ENCODE results near the gene C22orf23. TPM values are rescaled to one million over a fixed set of nuclear protein-coding genes. Genes with fewer than 3 reads are reported as not detected.

The C22orf23 gene
- total and polyA plus RNA-seq, 2 of the 13 experiments (the other 11 are each of a cell fraction or from before 2014, with no cell fraction given): 0.21 to 0.24 TPM

DNA sequence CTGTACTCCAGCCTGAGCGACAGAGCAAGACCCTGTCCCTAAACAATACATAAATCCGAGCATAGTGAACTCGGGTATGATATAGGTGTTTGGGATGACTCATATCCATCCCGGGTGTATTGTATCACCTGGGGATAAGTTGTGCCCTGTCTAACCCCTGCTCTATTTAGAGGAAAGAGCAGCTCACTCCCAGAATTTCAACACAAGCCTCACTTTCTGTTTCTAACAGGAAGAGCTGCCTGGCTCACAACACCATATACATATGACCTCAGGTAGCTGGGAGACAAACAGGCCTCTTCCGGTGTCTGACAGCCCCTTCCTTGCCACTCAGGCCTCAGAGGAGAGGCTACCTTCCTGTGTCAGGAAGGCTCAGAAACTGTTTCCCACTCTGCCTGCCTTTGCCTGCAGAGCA lies 57.2 kb downstream of the C22orf23 start (continued):
- TF ChIP-seq PRDM15 (CRISPR knock-in tag; IDR thresholded peaks at IDR 0.05): no peak
- TF ChIP-seq HINFP (CRISPR knock-in tag; IDR thresholded peaks at IDR 0.05; ENCODE audit: low read depth): no peak; the same call in 1 of the 2 replicates
- TF ChIP-seq, protein P1, sequence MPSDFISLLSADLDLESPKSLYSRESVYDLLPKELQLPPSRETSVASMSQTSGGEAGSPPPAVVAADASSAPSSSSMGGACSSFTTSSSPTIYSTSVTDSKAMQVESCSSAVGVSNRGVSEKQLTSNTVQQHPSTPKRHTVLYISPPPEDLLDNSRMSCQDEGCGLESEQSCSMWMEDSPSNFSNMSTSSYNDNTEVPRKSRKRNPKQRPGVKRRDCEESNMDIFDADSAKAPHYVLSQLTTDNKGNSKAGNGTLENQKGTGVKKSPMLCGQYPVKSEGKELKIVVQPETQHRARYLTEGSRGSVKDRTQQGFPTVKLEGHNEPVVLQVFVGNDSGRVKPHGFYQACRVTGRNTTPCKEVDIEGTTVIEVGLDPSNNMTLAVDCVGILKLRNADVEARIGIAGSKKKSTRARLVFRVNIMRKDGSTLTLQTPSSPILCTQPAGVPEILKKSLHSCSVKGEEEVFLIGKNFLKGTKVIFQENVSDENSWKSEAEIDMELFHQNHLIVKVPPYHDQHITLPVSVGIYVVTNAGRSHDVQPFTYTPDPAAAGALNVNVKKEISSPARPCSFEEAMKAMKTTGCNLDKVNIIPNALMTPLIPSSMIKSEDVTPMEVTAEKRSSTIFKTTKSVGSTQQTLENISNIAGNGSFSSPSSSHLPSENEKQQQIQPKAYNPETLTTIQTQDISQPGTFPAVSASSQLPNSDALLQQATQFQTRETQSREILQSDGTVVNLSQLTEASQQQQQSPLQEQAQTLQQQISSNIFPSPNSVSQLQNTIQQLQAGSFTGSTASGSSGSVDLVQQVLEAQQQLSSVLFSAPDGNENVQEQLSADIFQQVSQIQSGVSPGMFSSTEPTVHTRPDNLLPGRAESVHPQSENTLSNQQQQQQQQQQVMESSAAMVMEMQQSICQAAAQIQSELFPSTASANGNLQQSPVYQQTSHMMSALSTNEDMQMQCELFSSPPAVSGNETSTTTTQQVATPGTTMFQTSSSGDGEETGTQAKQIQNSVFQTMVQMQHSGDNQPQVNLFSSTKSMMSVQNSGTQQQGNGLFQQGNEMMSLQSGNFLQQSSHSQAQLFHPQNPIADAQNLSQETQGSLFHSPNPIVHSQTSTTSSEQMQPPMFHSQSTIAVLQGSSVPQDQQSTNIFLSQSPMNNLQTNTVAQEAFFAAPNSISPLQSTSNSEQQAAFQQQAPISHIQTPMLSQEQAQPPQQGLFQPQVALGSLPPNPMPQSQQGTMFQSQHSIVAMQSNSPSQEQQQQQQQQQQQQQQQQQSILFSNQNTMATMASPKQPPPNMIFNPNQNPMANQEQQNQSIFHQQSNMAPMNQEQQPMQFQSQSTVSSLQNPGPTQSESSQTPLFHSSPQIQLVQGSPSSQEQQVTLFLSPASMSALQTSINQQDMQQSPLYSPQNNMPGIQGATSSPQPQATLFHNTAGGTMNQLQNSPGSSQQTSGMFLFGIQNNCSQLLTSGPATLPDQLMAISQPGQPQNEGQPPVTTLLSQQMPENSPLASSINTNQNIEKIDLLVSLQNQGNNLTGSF (CRISPR knock-in tag; IDR thresholded peaks at IDR 0.05): no peak
- no peak for TF ChIP-seq ZNF546 (CRISPR knock-in tag; conservative IDR thresholded peaks at IDR 0.05)
- TF ChIP-seq RBFOX2 (IDR thresholded peaks at IDR 0.05; ENCODE audit: low read depth, low read length): no peak
- TF ChIP-seq ZBTB3 (CRISPR knock-in tag; IDR thresholded peaks at IDR 0.05; ENCODE audit: borderline replicate concordance, low read depth): no peak
- no peak for TF ChIP-seq POGZ (CRISPR knock-in tag; IDR thresholded peaks at IDR 0.05)
- no peak for TF ChIP-seq ZNF543 (CRISPR knock-in tag; IDR thresholded peaks at IDR 0.05)
- TF ChIP-seq, protein P2, sequence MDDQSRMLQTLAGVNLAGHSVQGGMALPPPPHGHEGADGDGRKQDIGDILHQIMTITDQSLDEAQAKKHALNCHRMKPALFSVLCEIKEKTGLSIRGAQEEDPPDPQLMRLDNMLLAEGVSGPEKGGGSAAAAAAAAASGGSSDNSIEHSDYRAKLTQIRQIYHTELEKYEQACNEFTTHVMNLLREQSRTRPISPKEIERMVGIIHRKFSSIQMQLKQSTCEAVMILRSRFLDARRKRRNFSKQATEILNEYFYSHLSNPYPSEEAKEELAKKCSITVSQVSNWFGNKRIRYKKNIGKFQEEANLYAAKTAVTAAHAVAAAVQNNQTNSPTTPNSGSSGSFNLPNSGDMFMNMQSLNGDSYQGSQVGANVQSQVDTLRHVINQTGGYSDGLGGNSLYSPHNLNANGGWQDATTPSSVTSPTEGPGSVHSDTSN (CRISPR knock-in tag; IDR thresholded peaks at IDR 0.05; ENCODE audit: borderline replicate concordance): no peak
- no peak for TF ChIP-seq ZNF709 (CRISPR knock-in tag; IDR thresholded peaks at IDR 0.05)
- no peak for TF ChIP-seq SUZ12 (IDR thresholded peaks at IDR 0.05; ENCODE audit: low read depth, low read length)
- TF ChIP-seq, protein P3, sequence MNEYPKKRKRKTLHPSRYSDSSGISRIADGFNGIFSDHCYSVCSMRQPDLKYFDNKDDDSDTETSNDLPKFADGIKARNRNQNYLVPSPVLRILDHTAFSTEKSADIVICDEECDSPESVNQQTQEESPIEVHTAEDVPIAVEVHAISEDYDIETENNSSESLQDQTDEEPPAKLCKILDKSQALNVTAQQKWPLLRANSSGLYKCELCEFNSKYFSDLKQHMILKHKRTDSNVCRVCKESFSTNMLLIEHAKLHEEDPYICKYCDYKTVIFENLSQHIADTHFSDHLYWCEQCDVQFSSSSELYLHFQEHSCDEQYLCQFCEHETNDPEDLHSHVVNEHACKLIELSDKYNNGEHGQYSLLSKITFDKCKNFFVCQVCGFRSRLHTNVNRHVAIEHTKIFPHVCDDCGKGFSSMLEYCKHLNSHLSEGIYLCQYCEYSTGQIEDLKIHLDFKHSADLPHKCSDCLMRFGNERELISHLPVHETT (CRISPR knock-in tag; conservative IDR thresholded peaks at IDR 0.05): no peak
- TF ChIP-seq SNAPC2 (CRISPR knock-in tag; IDR thresholded peaks at IDR 0.05): no peak

Data from HepG2 (cell line).